Endothelial cell of umbilical vein (primary cell): ENCODE data around the gene ZMAT5. TPM values are rescaled to one million over a fixed set of nuclear protein-coding genes. Genes with fewer than 3 reads are reported as not detected.

ENCODE experiments used
- BruUV-seq: library from RNA; stranded (reverse); fragments of 400-500 nt; replicated peaks from 2 replicates; lab custom pipeline; 2021; lab: Mats Ljungman, UMichigan
- CTCF ChIA-PET: fragments of 300-600, 350-600 bp; sonication (Branson Sonifier 250); formaldehyde crosslinking; loops from one replicate; lab custom pipeline; 2021; ENCODE audit warnings: antibody characterized with exemption, inconsistent platforms; lab: Charles Lee
- POLR2A ChIA-PET: fragments of 300-600, 350-600 bp; sonication (Branson Sonifier 250); formaldehyde crosslinking; loops from one replicate; lab custom pipeline; 2021; ENCODE audit warnings: antibody characterized with exemption, inconsistent platforms; lab: Charles Lee
- DNase-seq: peaks from one replicate; pipeline ENCODE4 v3.0.0-alpha.2; 2011; ENCODE audit warnings: low read depth, low spot score
- FAIRE-seq: peaks from 2 replicates; lab custom pipeline; 2011; peaks lifted over from hg19 to GRCh38; lab: Jason Lieb, UNC
- H2AFZ ChIP-seq: 2 replicates; pipeline ENCODE4 v1.6.0; 2012; ENCODE audit warnings: low read depth, low read length, control low read depth, inconsistent platforms
- H3K27ac ChIP-seq: 2 replicates; pipeline ENCODE4 v1.5.1; 2011; ENCODE audit warnings: low read depth, mild to moderate bottlenecking, control low read depth, low read length, moderate library complexity; ENCODE audit not compliant: insufficient read depth
- H3K27me3 ChIP-seq, 2 experiments: 2 replicates each; pipeline versions ENCODE4 v1.6.0 to v1.6.1; 2011; ENCODE audit warnings: low read length in 2 of 2, mixed read lengths in 1 of 2; ENCODE audit not compliant: control insufficient read depth in 2 of 2, insufficient read depth in 2 of 2
- H3K36me3 ChIP-seq, 2 experiments: 2 replicates in 1 of 2; 3 replicates in 1 of 2; pipeline ENCODE4 v1.5.1; 2011; ENCODE audit warnings: low read length in 2 of 2, mild to moderate bottlenecking in 1 of 2, moderate library complexity in 1 of 2; ENCODE audit not compliant: control insufficient read depth in 2 of 2, insufficient read depth in 2 of 2; ENCODE audit errors: extremely low read depth in 1 of 2
- H3K4me1 ChIP-seq: 3 replicates; pipeline ENCODE4 v1.5.1; 2011; ENCODE audit warnings: mild to moderate bottlenecking, low read length; ENCODE audit not compliant: control insufficient read depth, insufficient read depth; ENCODE audit errors: extremely low read depth
- H3K4me2 ChIP-seq: 2 replicates; pipeline ENCODE4 v1.6.1; 2011; ENCODE audit warnings: low read length, control low read depth, mixed read lengths; ENCODE audit not compliant: insufficient read depth
- H3K4me3 ChIP-seq, 3 experiments: fragments of 200-600 bp in 1 of 3; sonication (generic), shearing (Covaris generic) in 1 of 3; replicated peaks in 1 of 3; 2 replicates each; pipeline ENCODE4 v1.5.1; 2011 to 2016; ENCODE audit warnings: control low read depth in 3 of 3, low read length in 3 of 3, mild to moderate bottlenecking in 2 of 3, inconsistent platforms in 1 of 3, low read depth in 1 of 3, moderate library complexity in 1 of 3; ENCODE audit not compliant: insufficient read depth in 1 of 3
- H3K79me2 ChIP-seq: 2 replicates; pipeline ENCODE4 v1.6.0; 2012; ENCODE audit warnings: low read length, inconsistent platforms; ENCODE audit not compliant: control insufficient read depth, insufficient read depth
- H3K9ac ChIP-seq: replicated peaks from 2 replicates; pipeline ENCODE3; 2011; ENCODE audit warnings: low read length, control low read depth; ENCODE audit not compliant: insufficient read depth; ENCODE audit errors: extremely low read depth
- H3K9me1 ChIP-seq: replicated peaks from 3 replicates; pipeline ENCODE4 v1.6.0; 2011; ENCODE audit warnings: mild to moderate bottlenecking, low read length; ENCODE audit not compliant: control insufficient read depth, insufficient read depth; ENCODE audit errors: extremely low read depth
- H3K9me3 ChIP-seq: replicated peaks from 2 replicates; pipeline ENCODE4 v1.5.1; 2012; ENCODE audit warnings: low read length, inconsistent platforms; ENCODE audit not compliant: control insufficient read depth, insufficient read depth
- H4K20me1 ChIP-seq: replicated peaks from 2 replicates; pipeline ENCODE3; 2011; ENCODE audit warnings: mild to moderate bottlenecking, low read length; ENCODE audit not compliant: control insufficient read depth, insufficient read depth; ENCODE audit errors: extremely low read depth
- FOS ChIP-seq: IDR thresholded peaks from 2 replicates; pipeline ENCODE4 v1.6.1; 2011; ENCODE audit warnings: mild to moderate bottlenecking, low read length, moderate library complexity, borderline replicate concordance; ENCODE audit not compliant: insufficient read depth
- JUN ChIP-seq: IDR thresholded peaks from 2 replicates; pipeline ENCODE4 v1.6.1; 2011; ENCODE audit warnings: borderline replicate concordance, low read depth; ENCODE audit not compliant: insufficient read length, insufficient read depth
- POLR2AphosphoS5 ChIP-seq: IDR thresholded peaks from 2 replicates; pipeline ENCODE4 v1.6.1; 2012; ENCODE audit warnings: low read depth, mild to moderate bottlenecking, control low read depth, low read length, moderate library complexity; ENCODE audit not compliant: insufficient read depth
- dilution Hi-C: fragments of 300-500 bp; cut with MboI; formaldehyde crosslinking; loops from one replicate; pipeline ENCODE4 v1.15.0; 2019; ENCODE audit warnings: low sequenced_read_pairs; ENCODE audit not compliant: extremely low pct_ligation_motif_present
- intact Hi-C: fragments of 100-400 bp; cut with micrococcal nuclease; formaldehyde crosslinking; loops from one replicate; pipeline ENCODE4 v1.10.0; 2022
- polyA plus RNA-seq, 4 experiments: library from polyadenylated mRNA; depleted of rRNA in 3 of 4; stranded (reverse) in 3 of 4; unstranded in 1 of 4; fragments of >200 nt; gene quantifications; 2 replicates each; pipeline versions ENCODE4 v1.2.1 to v1.2.3, GENCODE V29; 2011 to 2012; ENCODE audit warnings: missing spikeins in 1 of 4
- total RNA-seq: library from RNA; stranded (reverse); gene quantifications from 2 replicates; pipeline ENCODE4 v1.2.3, GENCODE V29; 2021
- TF ChIP-seq, protein P1 (sequence below): IDR thresholded peaks from 2 replicates; pipeline ENCODE4 v1.6.1; 2011; ENCODE audit not compliant: insufficient read depth, insufficient read length
- TF ChIP-seq, protein P2 (sequence below), 2 donors: IDR thresholded peaks; 1 replicate in 1 of 2; 2 replicates in 1 of 2; pipeline ENCODE4 v1.5.1; 2011; ENCODE audit warnings: low read length in 2 of 2, mild to moderate bottlenecking in 2 of 2, moderate library complexity in 2 of 2, control low read depth in 1 of 2, inconsistent platforms in 1 of 2, low read depth in 1 of 2; ENCODE audit not compliant: insufficient read depth in 1 of 2; ENCODE audit errors: extremely low read depth in 1 of 2

Gene ZMAT5
- total and polyA plus RNA-seq, 2 donors (not counting 3 experiments of a cell fraction or from before 2014, with no cell fraction given), result 24.9 to 43.6 TPM

DNA sequence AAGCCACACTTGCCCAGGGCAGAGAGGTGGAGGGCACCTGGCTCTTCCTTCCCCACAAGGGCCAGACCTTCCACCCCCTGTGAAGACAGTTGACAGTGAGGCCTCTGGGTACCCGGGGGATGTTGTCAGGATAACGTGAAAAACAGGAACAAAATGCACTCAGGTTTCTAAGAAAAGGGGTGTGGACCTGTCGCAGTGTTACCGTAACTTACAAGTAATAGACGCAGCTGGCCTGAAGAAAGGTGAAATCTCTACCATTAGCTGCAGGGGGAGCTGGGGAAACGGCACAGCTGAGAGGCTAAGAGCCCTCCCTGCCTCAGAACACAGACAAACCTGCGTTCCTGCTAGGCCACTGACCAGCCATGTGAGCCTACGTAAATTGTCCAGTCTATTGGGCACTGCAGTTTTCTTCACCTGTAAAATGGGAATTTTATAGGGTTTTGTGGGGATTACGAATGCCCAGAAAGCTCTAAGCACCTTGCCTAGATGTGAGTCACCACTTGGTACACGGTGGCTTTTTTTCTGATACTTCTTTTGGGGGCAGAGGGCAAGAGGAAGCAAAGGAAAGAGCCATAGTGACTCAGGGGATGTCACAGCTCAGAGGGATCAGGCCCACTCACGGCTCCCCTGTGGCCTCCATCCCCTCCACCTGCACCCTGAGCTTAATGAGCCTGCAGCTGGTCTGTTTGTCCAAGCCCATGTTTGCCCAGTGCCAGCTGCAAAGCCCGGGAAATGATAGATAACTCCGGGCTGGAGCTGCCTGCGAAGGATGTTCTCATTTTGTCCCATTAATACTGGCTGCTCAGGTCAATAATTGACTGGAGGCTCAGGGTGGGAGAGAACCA is 65.4 kb downstream of the ZMAT5 start:
- H3K4me2 ChIP-seq, result no peak overlapping the region
- peaks cover 0 to 2% of the 10 kb centered on the region in 2 experiments for H3K36me3 ChIP-seq
- intact Hi-C loops (loop anchor here (5.0 kb wide), 1 partner anchor 386 kb away; no protein-coding TSS in a partner anchor), dilution Hi-C loops (no loop called here)
- H3K4me1 ChIP-seq, result peaks cover 10% of the 10 kb centered on the region
- no peaks in the 10 kb centered on the region for H3K79me2 ChIP-seq
- H3K9ac ChIP-seq, result no peak overlapping the region
- POLR2A ChIA-PET, result no interaction called here
- BruUV-seq, result no TSS peak
- H3K27ac ChIP-seq, result no peak overlapping the region
- peaks cover 15% of the 10 kb centered on the region in 2 experiments for H3K27me3 ChIP-seq
- CTCF ChIA-PET, result interaction anchor here (1.0 to 2.8 kb wide), 16 partner anchors 8 to 388 kb away, joined by 3 to 30 read pairs (median 4); no protein-coding TSS in a partner anchor
- FAIRE-seq (no peak), DNase-seq (peak; percentile 22)
- H4K20me1 ChIP-seq, result no peaks in the 10 kb centered on the region
- H2AFZ ChIP-seq, result no peak overlapping the region
- peak; percentile 40 for TF ChIP-seq POLR2AphosphoS5
- no peak for TF ChIP-seq JUN
- TF ChIP-seq, protein P1, sequence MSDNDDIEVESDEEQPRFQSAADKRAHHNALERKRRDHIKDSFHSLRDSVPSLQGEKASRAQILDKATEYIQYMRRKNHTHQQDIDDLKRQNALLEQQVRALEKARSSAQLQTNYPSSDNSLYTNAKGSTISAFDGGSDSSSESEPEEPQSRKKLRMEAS, result no peak
- peak; percentile 74 for TF ChIP-seq FOS
- TF ChIP-seq, protein P2, sequence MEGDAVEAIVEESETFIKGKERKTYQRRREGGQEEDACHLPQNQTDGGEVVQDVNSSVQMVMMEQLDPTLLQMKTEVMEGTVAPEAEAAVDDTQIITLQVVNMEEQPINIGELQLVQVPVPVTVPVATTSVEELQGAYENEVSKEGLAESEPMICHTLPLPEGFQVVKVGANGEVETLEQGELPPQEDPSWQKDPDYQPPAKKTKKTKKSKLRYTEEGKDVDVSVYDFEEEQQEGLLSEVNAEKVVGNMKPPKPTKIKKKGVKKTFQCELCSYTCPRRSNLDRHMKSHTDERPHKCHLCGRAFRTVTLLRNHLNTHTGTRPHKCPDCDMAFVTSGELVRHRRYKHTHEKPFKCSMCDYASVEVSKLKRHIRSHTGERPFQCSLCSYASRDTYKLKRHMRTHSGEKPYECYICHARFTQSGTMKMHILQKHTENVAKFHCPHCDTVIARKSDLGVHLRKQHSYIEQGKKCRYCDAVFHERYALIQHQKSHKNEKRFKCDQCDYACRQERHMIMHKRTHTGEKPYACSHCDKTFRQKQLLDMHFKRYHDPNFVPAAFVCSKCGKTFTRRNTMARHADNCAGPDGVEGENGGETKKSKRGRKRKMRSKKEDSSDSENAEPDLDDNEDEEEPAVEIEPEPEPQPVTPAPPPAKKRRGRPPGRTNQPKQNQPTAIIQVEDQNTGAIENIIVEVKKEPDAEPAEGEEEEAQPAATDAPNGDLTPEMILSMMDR (IDR thresholded peaks at IDR 0.05; ENCODE audit: extremely low read depth in 1 of 2, insufficient read depth in 1 of 2, low read depth in 1 of 2, low read length in 2 of 2), result peak; percentile 8 to 36
- H3K9me1 ChIP-seq, result no peaks in the 10 kb centered on the region
- H3K4me3 ChIP-seq, result no peak overlapping the region
- no peaks in the 10 kb centered on the region for H3K9me3 ChIP-seq
